ENCODE measurements around the gene SPTLC3. TPM values are rescaled to one million over a fixed set of nuclear protein-coding genes. Genes with fewer than 3 reads are reported as not detected.

Gene SPTLC3
- total and polyA plus RNA-seq, 2 donors (not counting 1 experiment from before 2014, with no cell fraction given), result 4.0 TPM

DNA sequence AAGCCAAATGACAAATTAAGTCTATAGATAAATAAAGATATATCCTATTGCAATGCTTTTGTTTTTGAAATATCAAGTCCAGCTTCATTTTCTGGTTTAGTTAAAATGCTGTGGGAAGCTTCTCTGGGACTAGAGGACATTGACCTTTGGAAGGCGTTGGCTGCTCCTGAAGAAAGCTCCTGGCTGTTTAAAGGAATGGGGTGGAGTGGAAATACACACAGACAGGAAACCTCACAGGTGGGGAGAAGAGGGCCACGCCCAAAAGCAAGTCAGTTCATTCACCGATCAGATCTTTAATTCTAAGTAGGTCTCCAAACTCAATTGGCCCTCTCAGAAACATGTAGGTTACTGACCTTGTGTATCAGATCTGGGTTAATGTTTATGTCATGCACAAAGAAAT, 59.6 kb downstream of the SPTLC3 start:
- H4K20me1 ChIP-seq (ENCODE audit: control insufficient read depth, extremely low read depth, insufficient read depth, low read length), result no peaks in the 10 kb centered on the region
- H3K4me1 ChIP-seq (ENCODE audit: control insufficient read depth, extremely low read depth, insufficient read depth, low read length), result no peaks in the 10 kb centered on the region
- no peak overlapping the region for H3K27ac ChIP-seq (ENCODE audit: insufficient read depth, low read length)
- no peak overlapping the region for H3K9ac ChIP-seq (ENCODE audit: insufficient read depth, low read length)
- no peak overlapping the region for H3K4me3 ChIP-seq (replicated peaks in 1 of 4; ENCODE audit: control extremely low read depth in 1 of 4, insufficient read depth in 1 of 4, low read depth in 3 of 4, low read length in 4 of 4)
- no peak overlapping the region for H2AFZ ChIP-seq (ENCODE audit: low read length)
- H3K4me2 ChIP-seq (ENCODE audit: extremely low read depth, insufficient read depth, low read length), result no peak overlapping the region
- H3K9me3 ChIP-seq (ENCODE audit: control insufficient read depth, insufficient read depth, low read depth, low read length), result no peaks in the 10 kb centered on the region
- no peaks in the 10 kb centered on the region for H3K27me3 ChIP-seq (ENCODE audit: control insufficient read depth, insufficient read depth, low read length)
- DNase-seq (ENCODE audit: low read depth in 2 of 2), result no peak
- no peak for TF ChIP-seq CTCF (conservative IDR thresholded peaks at IDR 0.05 in 1 of 2, IDR thresholded peaks at IDR 0.05 in 1 of 2; ENCODE audit: low read depth in 1 of 2, low read length in 2 of 2)
- no peak for TF ChIP-seq EZH2 (IDR thresholded peaks at IDR 0.05; ENCODE audit: low read length, missing control alignments)
- H3K36me3 ChIP-seq (ENCODE audit: control insufficient read depth, insufficient read depth, low read length), result no peaks in the 10 kb centered on the region
- no peaks in the 10 kb centered on the region for H3K79me2 ChIP-seq (ENCODE audit: control insufficient read depth, insufficient read depth, low read length)

DNA sequence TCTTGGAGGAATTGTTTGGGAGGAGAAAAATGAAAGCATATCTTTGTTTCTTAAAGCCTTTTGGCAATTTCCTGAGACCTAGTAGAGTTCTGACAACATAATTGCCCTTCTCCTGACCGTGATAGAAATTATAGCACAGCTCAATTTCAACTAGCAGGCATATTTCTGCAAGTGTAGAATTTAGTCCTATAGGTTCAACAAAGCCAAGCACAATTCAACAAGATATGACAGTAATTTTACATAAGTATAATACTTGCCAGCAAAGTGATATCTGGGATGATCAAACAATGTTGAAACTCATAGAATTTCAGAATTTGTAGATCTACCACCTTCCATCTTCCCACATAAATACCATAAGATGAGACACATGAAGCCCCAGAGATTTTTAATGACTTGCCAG, 73.1 kb downstream of the SPTLC3 start:
- no peak for DNase-seq (ENCODE audit: low read depth in 2 of 2)
- Histone ChIP-seq H3K9ac (ENCODE audit: insufficient read depth, low read length) (no peak overlapping the region), H2AFZ (ENCODE audit: low read length) (no peak overlapping the region), H4K20me1 (ENCODE audit: control insufficient read depth, extremely low read depth, insufficient read depth, low read length) (no peaks in the 10 kb centered on the region), H3K79me2 (ENCODE audit: control insufficient read depth, insufficient read depth, low read length) (no peaks in the 10 kb centered on the region), H3K36me3 (ENCODE audit: control insufficient read depth, insufficient read depth, low read length) (no peaks in the 10 kb centered on the region), H3K4me2 (ENCODE audit: extremely low read depth, insufficient read depth, low read length) (no peak overlapping the region), H3K27ac (ENCODE audit: insufficient read depth, low read length) (no peak overlapping the region), H3K27me3 (ENCODE audit: control insufficient read depth, insufficient read depth, low read length) (no peaks in the 10 kb centered on the region), H3K9me3 (ENCODE audit: control insufficient read depth, insufficient read depth, low read depth, low read length) (no peaks in the 10 kb centered on the region), H3K4me1 (ENCODE audit: control insufficient read depth, extremely low read depth, insufficient read depth, low read length) (no peaks in the 10 kb centered on the region), H3K4me3 (replicated peaks in 1 of 4; ENCODE audit: control extremely low read depth in 1 of 4, insufficient read depth in 1 of 4, low read depth in 3 of 4, low read length in 4 of 4) (no peak overlapping the region)
- no peak for TF ChIP-seq EZH2 (IDR thresholded peaks at IDR 0.05; ENCODE audit: low read length, missing control alignments)
- TF ChIP-seq CTCF (conservative IDR thresholded peaks at IDR 0.05 in 1 of 2, IDR thresholded peaks at IDR 0.05 in 1 of 2; ENCODE audit: low read depth in 1 of 2, low read length in 2 of 2), result no peak

DNA sequence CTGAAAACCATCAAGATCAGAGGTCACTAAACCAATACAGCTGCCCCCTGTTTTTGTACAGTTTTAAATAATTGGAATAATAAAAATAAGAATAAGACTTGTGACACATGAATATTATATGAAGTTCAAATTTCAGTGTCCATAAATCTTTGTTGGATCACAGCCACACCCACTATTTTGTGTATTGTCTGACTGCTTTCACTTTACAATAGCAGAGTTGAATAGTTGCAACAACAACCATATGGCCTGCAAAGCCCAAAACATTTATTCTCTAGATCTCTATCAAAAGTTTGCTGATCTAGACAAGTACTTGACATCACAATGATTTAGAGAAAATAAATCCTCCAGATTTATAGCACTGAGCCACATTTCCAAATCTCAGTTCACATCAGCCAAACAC, 73.6 kb downstream of the SPTLC3 start:
- no peaks in the 10 kb centered on the region for H3K9me3 ChIP-seq (ENCODE audit: control insufficient read depth, insufficient read depth, low read depth, low read length)
- H3K4me3 ChIP-seq (replicated peaks in 1 of 4; ENCODE audit: control extremely low read depth in 1 of 4, insufficient read depth in 1 of 4, low read depth in 3 of 4, low read length in 4 of 4), result no peak overlapping the region
- H3K9ac ChIP-seq (ENCODE audit: insufficient read depth, low read length), result no peak overlapping the region
- H3K79me2 ChIP-seq (ENCODE audit: control insufficient read depth, insufficient read depth, low read length), result no peaks in the 10 kb centered on the region
- no peaks in the 10 kb centered on the region for H4K20me1 ChIP-seq (ENCODE audit: control insufficient read depth, extremely low read depth, insufficient read depth, low read length)
- no peak for DNase-seq (ENCODE audit: low read depth in 2 of 2)
- H3K4me2 ChIP-seq (ENCODE audit: extremely low read depth, insufficient read depth, low read length), result no peak overlapping the region
- no peaks in the 10 kb centered on the region for H3K27me3 ChIP-seq (ENCODE audit: control insufficient read depth, insufficient read depth, low read length)
- no peaks in the 10 kb centered on the region for H3K36me3 ChIP-seq (ENCODE audit: control insufficient read depth, insufficient read depth, low read length)
- H3K4me1 ChIP-seq (ENCODE audit: control insufficient read depth, extremely low read depth, insufficient read depth, low read length), result no peaks in the 10 kb centered on the region
- no peak for TF ChIP-seq CTCF (conservative IDR thresholded peaks at IDR 0.05 in 1 of 2, IDR thresholded peaks at IDR 0.05 in 1 of 2; ENCODE audit: low read depth in 1 of 2, low read length in 2 of 2)
- TF ChIP-seq EZH2 (IDR thresholded peaks at IDR 0.05; ENCODE audit: low read length, missing control alignments), result no peak
- H2AFZ ChIP-seq (ENCODE audit: low read length), result no peak overlapping the region
- H3K27ac ChIP-seq (ENCODE audit: insufficient read depth, low read length), result no peak overlapping the region

All from fibroblast of lung (primary cell).